K562 (cell line): ENCODE data around the gene DNM1. TPM values are rescaled to one million over a fixed set of nuclear protein-coding genes. Genes with fewer than 3 reads are reported as not detected.
A peak's percentile ranks its signal among the peaks of the same experiment; 100 is the strongest.

Source experiments
- ATAC-seq: fragments of 200-7000 bp; cut with Tn5 transposase; 3 replicates; pipeline ENCODE4 v1.9.1; 2020; ENCODE audit warnings: moderate library complexity
- BruUV-seq: library from RNA; stranded (reverse); fragments of 400-500 nt; replicated peaks from 2 replicates; lab custom pipeline; 2021; lab: Mats Ljungman, UMichigan
- CTCF ChIA-PET: fragments of 300-600 bp; formaldehyde crosslinking; extraction: SDS; loops from one replicate; lab custom pipeline; 2021; ENCODE audit warnings: low intra/inter-chr PET ratio; lab: Yijun Ruan, JAX
- POLR2A ChIA-PET: fragments of 300-600, 350-650 bp; sonication (Branson Sonifier 250); formaldehyde crosslinking; extraction: SDS; loops from one replicate; lab custom pipeline; 2021; ENCODE audit warnings: antibody characterized with exemption, inconsistent platforms; lab: Yijun Ruan, JAX
- DNase-seq, 4 experiments: peaks; one replicate each; pipeline versions ENCODE4 v3.0.0 to v3.0.0-alpha.2; 2011 to 2018; ENCODE audit warnings: low spot score in 3 of 4, mixed read lengths in 3 of 4; ENCODE audit errors: extremely low read depth in 1 of 4
- FAIRE-seq: peaks from 2 replicates; lab custom pipeline; 2011; peaks lifted over from hg19 to GRCh38; lab: Jason Lieb, UNC
- H2AFZ ChIP-seq: 2 replicates; pipeline ENCODE4 v1.6.0; 2011; ENCODE audit warnings: low read depth, low read length, control low read depth, inconsistent platforms
- H3K27ac ChIP-seq: fragments of 200-600 bp; 3 replicates; pipeline ENCODE4 v1.8.0; 2011; ENCODE audit warnings: low read depth, mild to moderate bottlenecking, control low read depth, inconsistent platforms, low read length, moderate library complexity, mixed read lengths; ENCODE audit errors: extremely low read depth
- H3K27me3 ChIP-seq, 2 experiments: fragments of 300-600 bp in 1 of 2; 2 replicates in 1 of 2; 3 replicates in 1 of 2; pipeline versions ENCODE4 v1.6.0 to v1.8.0; 2011; ENCODE audit warnings: inconsistent platforms in 2 of 2, low read length in 2 of 2, mild to moderate bottlenecking in 1 of 2, mixed read lengths in 1 of 2, moderate library complexity in 1 of 2; ENCODE audit not compliant: control insufficient read depth in 2 of 2, insufficient read depth in 2 of 2
- H3K36me3 ChIP-seq: fragments of 300-600 bp; 3 replicates; pipeline ENCODE4 v1.8.0; 2011; ENCODE audit warnings: mild to moderate bottlenecking, low read length, inconsistent platforms; ENCODE audit not compliant: control insufficient read depth, insufficient read depth
- H3K4me1 ChIP-seq, 2 experiments: fragments of 200-600 bp in 1 of 2; replicated peaks in 1 of 2; 2 replicates in 1 of 2; 3 replicates in 1 of 2; pipeline versions ENCODE4 v1.5.1 to v1.8.0; 2011; ENCODE audit warnings: inconsistent platforms in 2 of 2, low read length in 2 of 2, mild to moderate bottlenecking in 1 of 2, mixed read lengths in 1 of 2, moderate library complexity in 1 of 2; ENCODE audit not compliant: control insufficient read depth in 2 of 2, insufficient read depth in 2 of 2
- H3K4me2 ChIP-seq: 2 replicates; pipeline ENCODE4 v1.6.1; 2011; ENCODE audit warnings: low read length, control low read depth, inconsistent platforms, mixed read lengths; ENCODE audit not compliant: insufficient read depth
- H3K4me3 ChIP-seq: fragments of 200-600 bp; sonication (generic), shearing (Covaris generic); 2 replicates; pipeline ENCODE4 v1.5.1; 2016; ENCODE audit warnings: control low read depth, inconsistent platforms
- H3K79me2 ChIP-seq: fragments of 200-600 bp; 3 replicates; pipeline ENCODE4 v1.8.0; 2011; ENCODE audit warnings: low read length, inconsistent platforms; ENCODE audit not compliant: control insufficient read depth, insufficient read depth
- H3K9ac ChIP-seq, 2 experiments: 2 replicates each; pipeline versions ENCODE4 v1.6.0 to v1.6.1; 2011; ENCODE audit warnings: low read depth in 2 of 2, low read length in 2 of 2, control low read depth in 1 of 2, inconsistent platforms in 1 of 2, mild to moderate bottlenecking in 1 of 2, mixed read lengths in 1 of 2; ENCODE audit not compliant: insufficient read depth in 1 of 2
- H3K9me1 ChIP-seq: one replicate; pipeline ENCODE4 v1.6.0; 2011; ENCODE audit warnings: inconsistent platforms, mild to moderate bottlenecking, low read length, moderate library complexity; ENCODE audit not compliant: control insufficient read depth, insufficient read depth
- H3K9me3 ChIP-seq: replicated peaks from 2 replicates; pipeline ENCODE4 v1.5.1; 2011; ENCODE audit warnings: low read depth, low read length, inconsistent platforms; ENCODE audit not compliant: control insufficient read depth, insufficient read depth
- H4K20me1 ChIP-seq: replicated peaks from 2 replicates; pipeline ENCODE4 v1.6.1; 2011; ENCODE audit warnings: low read length, inconsistent platforms, mixed read lengths; ENCODE audit not compliant: control insufficient read depth, insufficient read depth
- C11orf30 ChIP-seq: fragments of 450-650 bp; IDR thresholded peaks from 2 replicates; pipeline ENCODE4 v1.6.1; 2016; ENCODE audit warnings: low read depth, mild to moderate bottlenecking
- FOXP4 ChIP-seq: sonication (generic); formaldehyde crosslinking; IDR thresholded peaks from 2 replicates; pipeline ENCODE4 v1.8.0; 2022; ENCODE audit warnings: mild to moderate bottlenecking, missing genetic modification reagents, borderline replicate concordance
- HDAC6 ChIP-seq: IDR thresholded peaks from 2 replicates; pipeline ENCODE4 v1.6.1; 2012; ENCODE audit warnings: low read depth, mild to moderate bottlenecking, control low read depth, inconsistent platforms, low read length, moderate library complexity
- SPI1 ChIP-seq: IDR thresholded peaks from 2 replicates; pipeline ENCODE4 v1.6.1; 2011; ENCODE audit warnings: low read depth, low read length, control low read depth, borderline replicate concordance
- TAF15 ChIP-seq: fragments of 200-400 bp; formaldehyde crosslinking; IDR thresholded peaks from 2 replicates; pipeline ENCODE4 v1.6.1; 2017; ENCODE audit warnings: mild to moderate bottlenecking, low read depth, low read length, moderate library complexity
- YY1 ChIP-seq, 3 experiments: IDR thresholded peaks; 2 replicates each; pipeline ENCODE4 v1.6.1; 2011; ENCODE audit warnings: low read length in 2 of 3, mild to moderate bottlenecking in 2 of 3, moderate library complexity in 2 of 3, borderline replicate concordance in 1 of 3, control low read depth in 1 of 3, low read depth in 1 of 3; ENCODE audit not compliant: insufficient read depth in 3 of 3, insufficient replicate concordance in 2 of 3, control insufficient read depth in 1 of 3, insufficient read length in 1 of 3; ENCODE audit errors: extremely low read depth in 1 of 3
- WGBS: fragments of 100-300 bp; shearing (Covaris generic); methylation state at CpG from one replicate; pipeline ENCODE4 v1.1.6; 2016; ENCODE audit warnings: low coverage, mixed read lengths; ENCODE audit not compliant: insufficient coverage; ENCODE audit errors: missing lambda C conversion rate; 5-methylcytosine and 5-hydroxymethylcytosine counted together
- in situ Hi-C: fragments of 300-500 bp; cut with MboI; formaldehyde crosslinking; loops from 4 replicates; pipeline ENCODE4 v1.15.0; 2018; ENCODE audit warnings: inconsistent platforms, mixed read lengths
- intact Hi-C: fragments of 100-400 bp; cut with micrococcal nuclease; formaldehyde crosslinking; loops from 2 replicates; pipeline ENCODE4 v1.14.2; 2022
- polyA plus RNA-seq, 8 experiments: library from polyadenylated mRNA; depleted of rRNA in 4 of 8; stranded (reverse) in 5 of 8; unstranded in 3 of 8; fragments of >200 nt; fragmentation: Nextera tagmentation in 2 of 8; fragmentation: Illumina TruSeq in 1 of 8; extraction: Ambion mirVana in 2 of 8; extraction: Trizol in 1 of 8; gene quantifications; 2 replicates each; pipeline versions ENCODE4 v1.2.1 to v1.2.3, GENCODE V29; 2011 to 2014; ENCODE audit warnings: inconsistent platforms in 1 of 8, missing spikeins in 1 of 8
- total RNA-seq, 7 experiments: library from RNA; depleted of rRNA in 6 of 7; stranded (reverse); fragments of >200 nt in 6 of 7; fragmentation: Illumina TruSeq in 2 of 7; extraction: Trizol in 2 of 7; gene quantifications; 2 replicates each; pipeline versions ENCODE4 v1.2.1 to v1.2.3, GENCODE V29; 2011 to 2021; ENCODE audit warnings: low replicate concordance in 1 of 7
- TF ChIP-seq, protein P1 (sequence below): sonication (generic); formaldehyde crosslinking; IDR thresholded peaks from 2 replicates; pipeline ENCODE4 v1.8.1; 2023; ENCODE audit warnings: mild to moderate bottlenecking, missing genetic modification reagents
- TF ChIP-seq, protein P2 (sequence below): sonication (generic); formaldehyde crosslinking; IDR thresholded peaks from 2 replicates; pipeline ENCODE4 v1.8.1; 2023; ENCODE audit warnings: mild to moderate bottlenecking, missing genetic modification reagents

Gene DNM1
- total and polyA plus RNA-seq, 9 of the 15 experiments (the other 6 are each of a cell fraction or from before 2014, with no cell fraction given) = 0.39 to 23.1 (median 9.1) TPM

- POLR2A ChIA-PET = interaction anchor here (0.6 to 4.1 kb wide), 10 partner anchors 10 to 1494 kb away, joined by 3 to 37 read pairs (median 6); partner anchors contain the start of genes GOLGA2 and SWI5
- FAIRE-seq = no peak
- no peak overlapping the region; the same call in 1 of the 2 replicates for H3K4me2 ChIP-seq
These were observed 49.3 kb downstream of the DNM1 start for GRCh38 chr9:128252317-128253139.

More at GRCh38 chr9:128252317-128253139, 49.3 kb downstream of the DNM1 start:
- BruUV-seq = no TSS peak
- Histone ChIP-seq H3K9me1 (no peaks in the 10 kb centered on the region), H2AFZ (no peak overlapping the region), H3K27me3 (no peaks in the 10 kb centered on the region), H3K79me2 (peaks cover 29% of the 10 kb centered on the region; the same call in 2 of the 3 replicates), H4K20me1 (peaks cover 5% of the 10 kb centered on the region; the same call in 1 of the 2 replicates), H3K36me3 (peaks cover 35% of the 10 kb centered on the region; the same call in 2 of the 3 replicates), H3K4me1 (peaks cover 51 to 73% of the 10 kb centered on the region in 2 experiments), H3K4me3 (no peak overlapping the region), H3K27ac (no peak overlapping the region; the same call in 2 of the 3 replicates)
- ATAC-seq = no peak
- CTCF ChIA-PET = no interaction called here
- in situ Hi-C loops = no loop called here
- WGBS = 75% methylated on average over 25 of the region's 25 CpGs
- TF ChIP-seq HDAC6 = 0 out of 2 replicates have a peak, but pooled peaks have one; percentile 41
- no peak for TF ChIP-seq FOXP4 (CRISPR knock-in tag)
- TF ChIP-seq, protein P1, sequence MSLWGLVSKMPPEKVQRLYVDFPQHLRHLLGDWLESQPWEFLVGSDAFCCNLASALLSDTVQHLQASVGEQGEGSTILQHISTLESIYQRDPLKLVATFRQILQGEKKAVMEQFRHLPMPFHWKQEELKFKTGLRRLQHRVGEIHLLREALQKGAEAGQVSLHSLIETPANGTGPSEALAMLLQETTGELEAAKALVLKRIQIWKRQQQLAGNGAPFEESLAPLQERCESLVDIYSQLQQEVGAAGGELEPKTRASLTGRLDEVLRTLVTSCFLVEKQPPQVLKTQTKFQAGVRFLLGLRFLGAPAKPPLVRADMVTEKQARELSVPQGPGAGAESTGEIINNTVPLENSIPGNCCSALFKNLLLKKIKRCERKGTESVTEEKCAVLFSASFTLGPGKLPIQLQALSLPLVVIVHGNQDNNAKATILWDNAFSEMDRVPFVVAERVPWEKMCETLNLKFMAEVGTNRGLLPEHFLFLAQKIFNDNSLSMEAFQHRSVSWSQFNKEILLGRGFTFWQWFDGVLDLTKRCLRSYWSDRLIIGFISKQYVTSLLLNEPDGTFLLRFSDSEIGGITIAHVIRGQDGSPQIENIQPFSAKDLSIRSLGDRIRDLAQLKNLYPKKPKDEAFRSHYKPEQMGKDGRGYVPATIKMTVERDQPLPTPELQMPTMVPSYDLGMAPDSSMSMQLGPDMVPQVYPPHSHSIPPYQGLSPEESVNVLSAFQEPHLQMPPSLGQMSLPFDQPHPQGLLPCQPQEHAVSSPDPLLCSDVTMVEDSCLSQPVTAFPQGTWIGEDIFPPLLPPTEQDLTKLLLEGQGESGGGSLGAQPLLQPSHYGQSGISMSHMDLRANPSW = peak; percentile 10; the same call in 1 of the 2 replicates
- peak in 1 of 3 experiments; percentile 15 for TF ChIP-seq YY1 (IDR thresholded peaks at IDR 0.05; ENCODE audit: borderline replicate concordance in 1 of 3, control insufficient read depth in 1 of 3, extremely low read depth in 1 of 3, insufficient read depth in 3 of 3, insufficient read length in 1 of 3, insufficient replicate concordance in 2 of 3, low read depth in 1 of 3, low read length in 2 of 3)
- 0 out of 2 replicates have a peak, but pooled peaks have one; percentile 32 for TF ChIP-seq TAF15
- TF ChIP-seq C11orf30 = no peak
- TF ChIP-seq SPI1 = peak; percentile 70
- TF ChIP-seq, protein P2, sequence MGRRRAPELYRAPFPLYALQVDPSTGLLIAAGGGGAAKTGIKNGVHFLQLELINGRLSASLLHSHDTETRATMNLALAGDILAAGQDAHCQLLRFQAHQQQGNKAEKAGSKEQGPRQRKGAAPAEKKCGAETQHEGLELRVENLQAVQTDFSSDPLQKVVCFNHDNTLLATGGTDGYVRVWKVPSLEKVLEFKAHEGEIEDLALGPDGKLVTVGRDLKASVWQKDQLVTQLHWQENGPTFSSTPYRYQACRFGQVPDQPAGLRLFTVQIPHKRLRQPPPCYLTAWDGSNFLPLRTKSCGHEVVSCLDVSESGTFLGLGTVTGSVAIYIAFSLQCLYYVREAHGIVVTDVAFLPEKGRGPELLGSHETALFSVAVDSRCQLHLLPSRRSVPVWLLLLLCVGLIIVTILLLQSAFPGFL (CRISPR knock-in tag) = no peak
- TF ChIP-seq, all 486 proteins: peak for 5
- no peaks in the 10 kb centered on the region for H3K9me3 ChIP-seq
- peak in 1 of 4 experiments; percentile 12 for DNase-seq
- intact Hi-C loops = no loop called here
- H3K9ac ChIP-seq = peak overlapping the region in 1 of 2 experiments; percentile 96; a peak in 2 of 4 replicates
